AML-193 (cell line): ENCODE measurements around the gene C11orf21.

Experiments
- DNase-seq, 2 experiments: peaks; one replicate each; lab custom pipeline; 2025; lab: John Stamatoyannopoulos, UW

Gene C11orf21

GRCh38 chr11:2308713-2309112 lies 7.0 kb upstream of the C11orf21 start:
- no peak for DNase-seq

- no peak for DNase-seq
Observed at GRCh38 chr11:2307501-2308331, 6.0 kb upstream of the C11orf21 start.

- no peak for DNase-seq
Observed at GRCh38 chr11:2306877-2307500, 5.3 kb upstream of the C11orf21 start.

DNA sequence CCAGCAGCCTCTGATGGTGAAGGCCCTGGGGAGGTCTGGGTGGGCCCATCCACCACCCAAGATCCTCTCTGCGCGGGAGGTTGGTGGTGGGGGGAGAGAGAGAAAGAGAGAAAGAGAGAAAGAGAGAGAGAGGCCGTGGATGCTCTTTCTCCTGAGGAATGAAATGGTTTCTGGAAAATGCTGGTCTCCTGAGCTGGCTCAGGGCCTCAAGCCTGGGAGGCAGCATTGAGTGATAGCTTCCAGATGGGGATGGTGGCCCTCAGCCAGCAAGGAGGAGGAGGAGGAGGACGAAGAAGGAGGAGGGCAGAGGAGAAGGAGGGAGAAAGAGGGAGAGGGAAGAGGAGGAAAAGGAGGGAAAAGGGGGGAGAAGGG lies 4.7 kb upstream of the C11orf21 start:
- no peak for DNase-seq

DNA sequence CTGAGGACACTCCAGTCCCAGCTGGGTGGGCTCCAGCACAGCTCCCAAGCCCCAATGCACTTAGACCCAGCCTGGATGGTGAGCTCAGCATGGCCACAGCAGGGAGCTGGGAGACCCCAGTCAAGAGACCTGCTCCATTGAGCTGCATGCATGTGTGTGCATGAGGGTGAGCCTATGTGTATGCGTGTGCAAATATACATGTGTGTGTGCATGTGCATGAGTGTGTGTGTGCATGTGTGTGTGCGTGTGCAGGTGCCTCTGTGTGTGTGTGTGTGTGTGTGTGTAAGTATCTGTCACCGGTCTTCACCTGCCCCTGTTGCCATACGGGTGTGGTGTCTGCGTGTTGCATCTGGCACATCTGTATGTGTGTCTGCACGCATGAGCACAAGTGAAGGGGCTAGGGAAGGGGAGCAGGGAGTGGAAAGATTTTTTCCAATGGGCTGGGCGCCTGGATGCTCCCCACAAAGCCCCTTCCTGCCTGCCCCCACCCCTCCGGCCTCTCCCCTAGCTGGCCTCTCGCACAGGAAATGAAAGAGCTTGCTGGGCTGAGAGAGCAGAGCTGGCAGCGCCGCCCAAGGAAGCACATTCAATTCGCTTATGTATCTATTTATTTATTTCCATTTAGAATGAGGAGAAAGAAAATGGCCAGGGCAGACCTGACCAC lies 4.2 kb upstream of the C11orf21 start:
- peak in 1 of 2 experiments; percentile 22 for DNase-seq

DNA sequence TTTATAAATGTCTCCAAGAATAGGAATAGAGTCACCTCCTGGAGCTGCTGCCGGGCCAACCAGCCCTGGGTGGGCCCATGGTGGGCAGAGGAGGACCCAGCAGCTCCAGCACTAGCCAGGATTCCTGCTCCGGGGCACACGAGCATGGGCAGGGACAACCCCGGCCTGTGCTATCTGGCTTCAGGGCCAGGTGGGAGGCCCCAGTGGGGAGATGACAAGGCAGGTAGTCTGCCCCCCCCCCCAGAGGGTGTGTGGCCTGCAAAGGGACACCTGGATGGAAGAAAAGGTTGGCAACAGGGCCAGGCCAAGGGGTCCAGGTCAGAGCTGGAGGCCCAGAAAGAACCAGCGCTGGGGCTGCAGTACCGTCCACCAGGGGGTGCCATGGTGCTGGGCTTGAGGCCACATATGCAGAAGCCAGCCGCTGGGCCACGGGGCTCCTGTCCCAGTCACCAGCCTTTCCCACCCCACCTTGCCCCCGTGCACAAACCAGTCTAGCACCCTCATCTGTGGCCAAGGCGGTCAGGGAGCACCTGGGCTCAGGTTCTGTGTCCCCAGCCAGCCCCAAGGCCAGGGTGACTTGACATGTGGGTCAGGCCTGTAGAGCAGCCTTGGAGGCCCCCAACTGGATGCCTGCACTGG lies 3.5 kb upstream of the C11orf21 start:
- peak; percentile 47 to 52 for DNase-seq

- DNase-seq, result no peak
Observed at GRCh38 chr11:2304506-2305139, 2.9 kb upstream of the C11orf21 start.

DNA sequence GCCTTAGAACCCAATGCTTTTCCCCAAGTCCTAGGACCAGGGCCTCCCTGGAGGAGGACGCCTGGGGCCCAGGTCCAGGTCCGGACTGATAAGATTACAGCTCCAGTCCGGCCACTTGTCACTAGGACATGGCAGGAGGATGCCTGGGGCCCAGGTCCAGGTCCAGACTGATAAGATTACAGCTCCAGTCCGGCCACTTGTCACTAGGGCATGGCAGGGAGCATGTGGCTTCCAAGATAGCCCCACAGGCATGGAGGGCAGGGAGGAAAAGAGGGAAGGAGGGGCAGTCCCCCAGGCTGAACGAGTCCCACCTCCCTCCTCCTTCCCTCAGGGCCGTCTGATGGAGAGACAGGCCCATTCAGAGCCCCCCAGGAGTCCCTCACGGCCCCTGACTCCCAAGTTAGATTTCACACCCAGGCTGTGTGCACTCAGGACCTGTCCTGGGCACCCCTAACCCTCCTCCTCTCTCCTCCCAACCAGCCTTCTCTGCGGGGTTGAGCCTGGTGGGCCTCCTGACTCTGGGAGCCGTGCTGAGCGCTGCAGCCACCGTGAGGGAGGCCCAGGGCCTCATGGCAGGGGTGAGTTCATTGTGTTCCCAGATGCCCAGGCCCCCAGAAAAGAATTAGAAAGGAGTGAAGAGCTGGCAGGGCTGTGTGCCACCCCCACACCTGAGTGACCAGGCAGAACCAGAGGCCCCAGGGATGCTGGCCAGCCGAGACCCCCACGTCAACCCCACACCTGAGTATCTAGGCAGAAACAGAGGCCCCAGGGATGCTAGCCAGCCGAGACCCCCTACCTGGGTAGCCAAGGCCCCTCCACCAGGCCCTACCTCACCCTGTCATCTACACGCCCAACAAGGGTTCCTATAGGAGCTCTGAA lies 2.1 kb upstream of the C11orf21 start:
- no peak for DNase-seq

DNA sequence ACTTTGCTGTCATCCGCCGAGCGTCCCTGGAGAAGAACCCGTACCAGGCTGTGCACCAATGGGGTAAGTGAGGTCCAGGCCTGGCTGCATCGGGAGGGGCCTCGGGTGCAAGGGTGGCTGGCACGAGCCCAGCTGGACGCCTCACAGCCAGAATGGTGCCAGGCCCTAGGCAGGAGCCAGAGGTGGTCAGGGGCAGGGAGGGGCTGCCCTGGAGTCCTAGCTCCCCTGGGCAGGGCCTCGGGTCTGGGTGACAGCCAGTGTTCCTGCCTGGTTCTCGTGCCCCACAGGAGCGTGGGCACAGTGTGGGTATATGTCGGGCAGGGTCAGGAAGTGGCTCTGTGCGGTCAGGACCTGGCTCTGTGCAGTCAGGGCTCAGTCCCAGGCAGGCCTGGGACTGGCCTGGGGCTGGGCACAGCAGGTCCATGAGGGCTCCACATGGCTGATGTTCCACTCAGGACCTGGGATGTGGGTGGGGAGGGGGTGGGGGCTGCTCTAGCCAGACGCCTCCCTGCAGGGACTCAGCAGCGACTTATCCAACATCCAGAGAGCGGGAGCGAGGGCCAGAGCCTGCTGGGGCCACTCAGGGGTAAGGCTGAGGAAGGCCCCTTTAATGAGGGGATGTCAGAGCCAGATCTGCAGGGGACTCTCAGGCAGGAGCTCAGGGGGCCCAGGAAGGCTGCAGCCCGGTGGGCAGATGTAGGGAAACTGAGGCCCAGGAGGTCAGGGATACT lies 1.3 kb upstream of the C11orf21 start:
- DNase-seq, result peak in 1 of 2 experiments; percentile 24

- no peak for DNase-seq
Observed at GRCh38 chr11:2302306-2302895, 683 bp upstream of the C11orf21 start.

GRCh38 chr11:2300936-2301630 lies 635 bp downstream of the C11orf21 start:
- no peak for DNase-seq

DNA sequence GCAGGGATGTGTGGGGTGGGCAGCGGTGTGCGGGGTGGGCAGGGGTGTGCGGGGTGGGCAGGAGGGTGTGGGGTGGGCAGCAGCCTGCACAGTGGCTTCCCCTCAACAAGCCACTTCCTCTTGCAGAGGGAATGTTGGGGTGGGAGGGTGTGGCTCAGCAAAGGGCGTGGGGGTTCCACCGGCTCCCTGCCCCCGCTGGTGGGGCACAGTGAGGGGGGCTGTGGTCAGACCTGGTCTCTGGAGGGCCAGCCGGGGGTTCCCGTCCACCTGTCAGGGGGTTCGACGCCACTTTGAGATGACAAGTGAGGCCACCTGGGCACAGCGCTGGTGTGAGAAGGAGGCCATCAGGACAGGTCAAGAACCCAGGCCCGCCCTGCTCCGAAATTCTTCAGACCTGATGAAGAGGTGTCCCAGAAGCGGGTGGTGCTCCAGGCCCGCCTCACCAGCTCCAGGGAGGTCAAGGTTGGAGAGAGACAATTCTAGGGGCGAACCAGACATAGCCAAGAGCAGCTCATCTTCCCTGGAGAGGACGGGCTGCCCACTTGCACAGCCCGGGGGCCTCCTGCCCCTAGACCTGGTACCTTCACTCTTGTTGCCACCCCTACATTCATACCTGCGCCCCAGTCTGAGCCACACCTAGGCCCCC lies 1.3 kb downstream of the C11orf21 start:
- no peak for DNase-seq

DNA sequence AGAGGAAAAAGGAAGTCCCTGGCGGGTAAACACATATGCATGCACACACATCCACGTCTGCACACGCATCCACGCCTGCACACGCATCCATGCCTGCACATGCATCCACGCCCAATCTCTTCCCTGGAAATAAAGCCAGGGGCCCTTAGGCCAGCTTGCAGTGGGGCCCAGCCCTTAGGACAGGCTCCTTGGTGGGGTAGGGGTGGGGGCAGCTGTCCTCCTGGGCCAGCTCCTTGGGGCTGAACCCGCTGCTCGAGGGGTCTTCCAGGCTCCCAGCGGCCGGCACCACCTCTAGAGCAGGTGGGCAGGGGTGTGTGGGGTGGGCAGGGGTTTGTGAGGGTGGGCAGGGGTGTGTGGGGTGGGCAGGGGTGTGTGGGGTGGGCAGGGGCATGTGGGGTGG lies 1.9 kb downstream of the C11orf21 start:
- no peak for DNase-seq

DNA sequence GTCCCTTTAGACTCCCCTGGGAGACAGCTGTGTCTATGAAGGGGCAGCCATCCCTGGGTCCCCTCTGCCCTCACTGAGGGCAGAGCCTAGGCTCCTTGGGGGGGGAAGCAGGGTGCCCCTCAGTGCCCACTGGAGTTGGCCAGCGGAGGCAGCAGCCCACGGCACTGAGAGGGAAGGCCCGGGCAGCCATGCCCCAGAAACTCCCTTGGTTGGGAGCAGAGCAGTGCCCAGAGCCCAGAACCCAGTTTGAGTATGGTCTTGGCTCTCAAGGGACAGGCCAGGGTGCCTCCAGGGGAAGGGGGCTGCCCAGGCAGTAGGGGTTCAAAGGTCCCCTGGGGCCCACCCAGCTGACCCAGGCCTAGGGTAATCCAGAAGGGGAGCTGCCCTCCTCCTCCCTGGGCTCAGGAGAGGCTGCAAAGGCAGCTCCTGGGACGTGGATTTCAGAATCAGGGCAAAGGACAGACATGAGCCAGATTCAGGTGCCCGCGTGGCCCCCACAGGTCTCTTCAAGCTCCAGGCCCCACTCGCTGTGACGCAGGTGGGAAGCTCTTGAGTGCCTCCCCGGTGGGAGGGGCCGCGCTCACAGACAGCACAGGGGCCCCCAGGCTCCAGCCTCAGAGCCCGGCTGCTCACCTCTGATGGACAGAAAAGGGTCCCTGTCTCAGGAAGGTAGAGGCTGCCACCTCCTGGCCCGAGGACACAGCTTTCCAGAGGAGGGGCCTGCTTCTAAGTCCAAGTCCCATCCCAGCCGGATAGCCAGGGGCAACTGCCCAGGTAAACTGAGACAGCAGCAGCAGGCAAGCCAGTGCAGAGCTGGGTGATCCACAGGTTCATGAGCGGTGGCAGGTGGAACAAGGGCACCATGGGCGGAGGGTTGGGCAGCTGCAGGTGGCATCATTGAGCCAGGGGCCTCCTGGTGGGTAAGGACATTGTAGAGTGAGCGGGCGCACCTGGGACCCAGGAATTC lies 2.6 kb downstream of the C11orf21 start:
- DNase-seq, result no peak

DNA sequence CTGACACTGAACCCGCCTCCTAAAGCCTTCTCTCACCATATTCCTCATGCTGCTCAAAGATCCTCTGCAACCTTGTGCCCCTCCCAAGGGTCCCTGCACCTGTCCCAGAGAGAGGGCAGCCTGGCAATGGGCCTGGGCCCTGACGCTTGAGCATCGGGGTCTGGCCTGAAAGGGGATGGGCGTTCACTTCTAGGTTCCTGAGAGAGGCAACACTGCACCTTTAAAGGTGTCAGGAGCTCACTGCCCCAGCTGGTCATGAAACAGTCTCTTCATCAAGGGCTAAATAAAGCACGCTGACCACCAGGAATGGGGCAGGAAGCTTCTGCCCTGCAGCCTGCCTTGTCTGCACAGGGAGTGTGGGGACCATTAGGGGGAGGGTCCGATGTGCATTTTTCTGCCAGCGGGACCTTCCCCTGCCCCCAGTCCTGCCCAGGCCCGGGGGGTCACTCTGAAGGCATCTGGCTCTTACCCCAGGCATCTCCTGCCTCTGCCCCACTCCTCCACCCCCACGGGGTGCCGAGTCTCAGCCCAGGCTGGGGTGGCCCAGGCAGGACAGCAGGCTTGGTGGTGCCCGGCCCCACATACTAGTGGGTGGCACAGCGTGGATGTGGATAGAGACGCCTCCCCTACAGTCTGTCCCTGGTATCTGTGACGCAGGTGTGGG lies 3.5 kb downstream of the C11orf21 start:
- DNase-seq, result no peak

- DNase-seq, result no peak
Observed at GRCh38 chr11:2297623-2298030, 4.1 kb downstream of the C11orf21 start.
